Tibial nerve (tissue), 4 donors: ENCODE results near the gene HMGA1. TPM values are rescaled to one million over a fixed set of nuclear protein-coding genes. Genes with fewer than 3 reads are reported as not detected.

Experiments used
- DNase-seq, 2 donors: peaks; one replicate each; pipeline ENCODE4 v3.0.0-alpha.2; 2019; ENCODE audit warnings: low spot score in 2 of 2
- H3K27ac ChIP-seq, 4 donors: fragments of 200-600 bp; sonication (generic) in 3 of 4; one replicate each; pipeline ENCODE4 v1.5.1; 2017 to 2019; ENCODE audit warnings: mild to moderate bottlenecking in 1 of 4
- H3K27me3 ChIP-seq, 2 donors: fragments of 200-600 bp; sonication (generic) in 1 of 2; one replicate each; pipeline versions ENCODE4 v1.5.1 to v1.6.0; 2017 to 2019
- H3K36me3 ChIP-seq, 3 donors: fragments of 200-600 bp; sonication (generic); one replicate each; pipeline ENCODE4 v1.5.1; 2018 to 2019
- H3K4me1 ChIP-seq, 4 donors: fragments of 200-600 bp; sonication (generic) in 3 of 4; one replicate each; pipeline ENCODE4 v1.5.1; 2017 to 2019
- H3K4me3 ChIP-seq, 4 donors: fragments of 200-600 bp; sonication (generic) in 3 of 4; one replicate each; pipeline ENCODE4 v1.5.1; 2017 to 2019; ENCODE audit warnings: mild to moderate bottlenecking in 1 of 4, moderate library complexity in 1 of 4
- H3K9me3 ChIP-seq, 4 donors: fragments of 200-600 bp; sonication (generic) in 3 of 4; one replicate each; pipeline ENCODE4 v1.5.1; 2017 to 2019
- EP300 ChIP-seq, 2 donors: sonication (generic); formaldehyde crosslinking; IDR thresholded peaks; one replicate each; pipeline ENCODE4 v1.6.1; 2017; ENCODE audit warnings: antibody characterized with exemption in 2 of 2, mild to moderate bottlenecking in 1 of 2
- POLR2A ChIP-seq, 2 donors: fragments of 450-650 bp; IDR thresholded peaks; one replicate each; pipeline ENCODE4 v1.6.1; 2017; ENCODE audit warnings: antibody characterized with exemption in 2 of 2, mild to moderate bottlenecking in 2 of 2, moderate library complexity in 2 of 2
- WGBS, 2 donors: methylation state at CpG; one replicate each; pipeline ENCODE4 v1.1.5; 2018; 5-methylcytosine and 5-hydroxymethylcytosine counted together
- total RNA-seq, 4 donors: library from RNA; depleted of rRNA; stranded (reverse); fragments of >200 nt; gene quantifications; one replicate each; pipeline ENCODE4 v1.1.0, GENCODE V29; 2016
- TF ChIP-seq, protein P1 (sequence below), 5 experiments: fragments of 200-600 bp in 3 of 5; fragments of 450-650 bp in 2 of 5; sonication (generic) in 3 of 5; IDR thresholded peaks; one replicate each; pipeline ENCODE4 v1.5.1; 2016 to 2019; ENCODE audit warnings: antibody characterized with exemption in 5 of 5, mild to moderate bottlenecking in 3 of 5, moderate library complexity in 2 of 5

Gene HMGA1
- total RNA-seq, 4 donors from 2014 or later = 6.5 to 32.7 (median 7.8) TPM

DNA sequence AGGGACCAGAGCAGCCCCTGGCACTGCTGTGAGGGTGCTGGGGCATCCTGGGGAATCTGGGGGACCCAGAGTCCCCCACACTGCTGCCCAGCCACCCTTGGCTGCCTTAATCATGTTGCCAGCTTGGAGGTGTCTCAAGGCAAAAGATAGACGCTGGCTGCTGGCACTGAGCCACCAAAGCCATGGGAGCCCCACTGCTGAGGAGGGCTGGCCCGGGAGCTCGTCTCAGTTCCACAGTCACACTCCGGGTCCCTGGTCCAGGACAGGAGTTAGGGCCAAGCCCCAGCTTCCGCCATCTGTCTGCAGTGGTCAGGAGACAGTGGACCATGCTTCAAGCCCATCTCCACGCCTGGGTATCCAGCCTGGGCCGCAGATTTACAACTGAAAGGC is 41.0 kb upstream of the HMGA1 start:
- Histone ChIP-seq H3K9me3 (no peaks in the 10 kb centered on the region), H3K4me3 (peak overlapping the region in 3 of 4 donors; percentile 54 to 59 (median 55)), H3K27ac (peak overlapping the region in 3 of 4 donors; percentile 39 to 58 (median 52)), H3K27me3 (no peaks in the 10 kb centered on the region), H3K4me1 (peaks cover 0 to 13% (median 2%) of the 10 kb centered on the region in 4 donors), H3K36me3 (no peaks in the 10 kb centered on the region)
- TF ChIP-seq, protein P1, sequence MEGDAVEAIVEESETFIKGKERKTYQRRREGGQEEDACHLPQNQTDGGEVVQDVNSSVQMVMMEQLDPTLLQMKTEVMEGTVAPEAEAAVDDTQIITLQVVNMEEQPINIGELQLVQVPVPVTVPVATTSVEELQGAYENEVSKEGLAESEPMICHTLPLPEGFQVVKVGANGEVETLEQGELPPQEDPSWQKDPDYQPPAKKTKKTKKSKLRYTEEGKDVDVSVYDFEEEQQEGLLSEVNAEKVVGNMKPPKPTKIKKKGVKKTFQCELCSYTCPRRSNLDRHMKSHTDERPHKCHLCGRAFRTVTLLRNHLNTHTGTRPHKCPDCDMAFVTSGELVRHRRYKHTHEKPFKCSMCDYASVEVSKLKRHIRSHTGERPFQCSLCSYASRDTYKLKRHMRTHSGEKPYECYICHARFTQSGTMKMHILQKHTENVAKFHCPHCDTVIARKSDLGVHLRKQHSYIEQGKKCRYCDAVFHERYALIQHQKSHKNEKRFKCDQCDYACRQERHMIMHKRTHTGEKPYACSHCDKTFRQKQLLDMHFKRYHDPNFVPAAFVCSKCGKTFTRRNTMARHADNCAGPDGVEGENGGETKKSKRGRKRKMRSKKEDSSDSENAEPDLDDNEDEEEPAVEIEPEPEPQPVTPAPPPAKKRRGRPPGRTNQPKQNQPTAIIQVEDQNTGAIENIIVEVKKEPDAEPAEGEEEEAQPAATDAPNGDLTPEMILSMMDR (IDR thresholded peaks at IDR 0.05) = no peak
- no peak for DNase-seq
- 66 to 80% methylated on average over 3 to 4 of the region's 7 CpGs for WGBS, 2 donors

DNA sequence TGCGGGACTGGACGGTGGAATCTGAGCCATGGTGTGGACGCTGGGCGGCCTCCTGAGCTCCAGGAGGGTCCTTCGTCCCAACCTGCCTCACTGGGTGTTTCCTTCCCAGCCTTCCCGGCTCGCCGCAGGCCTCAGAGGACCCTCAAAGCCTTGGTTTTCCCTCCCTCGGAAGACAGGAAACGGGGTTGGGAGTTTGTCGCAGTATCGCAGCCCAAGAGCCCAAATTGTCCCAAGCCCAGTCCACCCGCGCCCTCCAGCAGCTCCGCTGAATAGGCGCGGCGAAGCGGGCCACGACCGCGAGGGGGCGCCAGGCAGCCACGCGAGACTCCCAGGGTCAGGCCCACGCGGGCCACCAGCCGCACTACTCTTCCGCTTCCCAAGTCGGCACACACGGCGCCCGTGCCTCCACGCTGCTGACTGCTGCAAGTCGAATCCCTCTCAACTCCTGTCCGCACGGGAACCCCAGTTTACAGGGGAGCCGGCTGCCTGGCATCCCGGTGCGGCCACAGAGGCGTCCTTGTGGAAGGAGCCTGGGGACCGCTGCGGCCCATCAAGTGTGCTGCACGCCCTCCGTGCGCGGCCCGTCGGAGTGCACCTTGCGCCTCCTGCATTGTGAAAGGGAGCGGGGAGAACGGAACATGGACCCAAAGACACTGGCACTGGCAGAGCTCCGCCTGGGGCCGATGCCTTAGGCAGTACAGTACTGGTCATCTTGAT is 40.4 kb upstream of the HMGA1 start:
- TF ChIP-seq EP300 (IDR thresholded peaks at IDR 0.05) (peak; percentile 18 to 71), POLR2A (IDR thresholded peaks at IDR 0.05) (no peak)
- TF ChIP-seq, protein P1 (IDR thresholded peaks at IDR 0.05) = peak; percentile 97 to 99 (median 98)
- DNase-seq = peak; percentile 78 to 86
- peak overlapping the region; percentile 35 to 59 (median 54) for H3K4me3 ChIP-seq
- WGBS, 2 donors = 6% methylated on average over 35 to 53 of the region's 54 CpGs
- H3K4me1 ChIP-seq = peaks cover 0 to 13% (median 2%) of the 10 kb centered on the region in 4 donors
- H3K27ac ChIP-seq = peak overlapping the region in 3 of 4 donors; percentile 39 to 58 (median 52)
- H3K9me3 ChIP-seq = no peaks in the 10 kb centered on the region
- no peaks in the 10 kb centered on the region for H3K36me3 ChIP-seq
- H3K27me3 ChIP-seq = no peaks in the 10 kb centered on the region

- peaks cover 0 to 13% (median 2%) of the 10 kb centered on the region in 4 donors for H3K4me1 ChIP-seq
- peak overlapping the region in 1 of 4 donors; percentile 39 for H3K27ac ChIP-seq
- peak overlapping the region; percentile 35 to 59 (median 54) for H3K4me3 ChIP-seq
- H3K9me3 ChIP-seq = no peaks in the 10 kb centered on the region
- DNase-seq = no peak
- H3K27me3 ChIP-seq = no peaks in the 10 kb centered on the region
- WGBS, 2 donors = 66 to 75% methylated on average over 5 to 10 of the region's 10 CpGs
- no peaks in the 10 kb centered on the region for H3K36me3 ChIP-seq
- TF ChIP-seq EP300 (IDR thresholded peaks at IDR 0.05) (no peak), POLR2A (IDR thresholded peaks at IDR 0.05) (no peak)
- TF ChIP-seq, protein P1 (IDR thresholded peaks at IDR 0.05) = no peak
These were observed 39.9 kb upstream of the HMGA1 start for GRCh38 chr6:34196833-34197195.

DNA sequence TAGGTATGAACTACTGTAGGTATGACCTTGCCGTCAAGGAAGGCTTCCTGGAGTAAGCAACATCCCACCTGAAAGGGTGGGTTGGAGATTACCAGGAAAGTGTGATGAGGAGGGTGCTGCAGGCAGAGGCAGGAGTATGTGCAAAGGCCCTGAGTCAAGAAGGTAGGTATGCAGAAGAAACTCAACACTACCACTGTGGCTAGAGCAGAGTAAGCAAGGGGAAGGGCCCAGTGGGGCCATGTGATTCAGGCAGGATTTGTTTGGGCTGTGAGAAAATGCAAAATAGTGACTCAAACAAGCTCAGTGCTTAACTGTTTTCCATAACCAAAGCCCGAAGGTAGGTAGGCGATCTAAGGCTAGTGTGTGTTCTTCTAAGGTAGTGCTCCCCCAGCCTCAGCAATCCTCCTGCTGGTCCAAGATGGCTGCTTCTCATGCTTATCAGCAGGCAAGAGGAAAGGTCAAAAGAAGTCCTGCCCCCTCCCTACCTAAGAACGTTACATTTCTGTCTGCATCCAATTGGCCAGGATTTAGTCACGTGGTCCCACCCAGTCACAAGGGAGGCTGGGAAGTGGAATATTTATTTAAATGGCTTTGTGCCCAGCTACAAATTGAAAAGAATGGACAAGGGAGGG is 36.2 kb upstream of the HMGA1 start:
- TF ChIP-seq EP300 (IDR thresholded peaks at IDR 0.05) (no peak), POLR2A (IDR thresholded peaks at IDR 0.05) (no peak)
- TF ChIP-seq, protein P1 (IDR thresholded peaks at IDR 0.05) = no peak
- Histone ChIP-seq H3K36me3 (no peaks in the 10 kb centered on the region), H3K9me3 (no peaks in the 10 kb centered on the region), H3K27me3 (no peaks in the 10 kb centered on the region), H3K4me1 (peaks cover 0 to 13% (median 2%) of the 10 kb centered on the region in 4 donors), H3K27ac (no peak overlapping the region), H3K4me3 (no peak overlapping the region)
- DNase-seq = no peak
- 53 to 62% methylated on average over 5 of the region's 5 CpGs for WGBS, 2 donors

DNA sequence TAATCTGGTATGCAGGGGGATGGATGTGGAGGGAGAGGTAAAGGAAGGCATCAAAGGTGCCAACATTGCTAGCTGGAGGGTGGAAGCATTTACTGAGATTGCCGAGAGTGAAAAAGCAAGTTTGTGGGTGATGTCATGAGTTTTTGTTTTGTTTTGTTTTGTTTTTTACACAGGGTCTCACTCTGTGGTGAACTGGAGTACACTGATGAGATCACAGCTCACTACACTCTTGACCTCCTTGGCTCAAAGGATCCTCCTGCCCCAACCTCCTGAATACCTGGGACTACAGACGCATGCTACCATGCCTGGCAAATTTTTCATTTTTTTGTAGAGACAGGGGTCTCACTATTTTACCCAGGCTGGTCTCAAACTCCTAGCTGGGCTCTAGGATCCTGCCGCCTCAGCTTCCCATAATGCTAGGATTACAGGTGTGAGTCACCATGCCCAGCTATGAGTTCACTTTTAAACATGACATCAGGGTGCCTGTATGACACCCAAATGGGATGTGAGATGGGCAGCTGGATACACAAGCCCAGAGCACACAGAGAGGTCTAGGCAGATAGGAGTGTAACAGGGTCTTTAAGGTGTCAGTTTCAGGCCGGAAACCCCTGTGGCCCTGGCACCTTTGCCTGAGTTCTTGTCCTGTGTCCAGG is 35.1 kb upstream of the HMGA1 start:
- H3K27ac ChIP-seq = no peak overlapping the region
- H3K36me3 ChIP-seq = no peaks in the 10 kb centered on the region
- TF ChIP-seq, protein P1 (IDR thresholded peaks at IDR 0.05) = no peak
- TF ChIP-seq POLR2A (IDR thresholded peaks at IDR 0.05) = no peak
- no peak for TF ChIP-seq EP300 (IDR thresholded peaks at IDR 0.05)
- DNase-seq = no peak
- H3K9me3 ChIP-seq = no peaks in the 10 kb centered on the region
- WGBS, 2 donors = 83 to 86% methylated on average over 4 of the region's 4 CpGs
- H3K4me1 ChIP-seq = peaks cover 0 to 3% (median 1%) of the 10 kb centered on the region in 4 donors
- no peak overlapping the region for H3K4me3 ChIP-seq
- no peaks in the 10 kb centered on the region for H3K27me3 ChIP-seq
